IMR-90 (cell line): Measurements from ENCODE around the gene CRYBG2. TPM values are rescaled to one million over a fixed set of nuclear protein-coding genes. Genes with fewer than 3 reads are reported as not detected.

Experiments used
- ATAC-seq: fragments of 200-7000 bp; cut with Tn5 transposase; 2 replicates; pipeline ENCODE4 v1.9.1; 2020; ENCODE audit warnings: low read depth, mild to moderate bottlenecking, moderate library complexity
- BruUV-seq: library from RNA; stranded (reverse); fragments of 400-500 nt; replicated peaks from 2 replicates; lab custom pipeline; 2021; lab: Mats Ljungman, UMichigan
- CTCF ChIA-PET: fragments of 300-600 bp; formaldehyde crosslinking; extraction: SDS; loops from one replicate; lab custom pipeline; 2021; ENCODE audit warnings: antibody characterized with exemption; lab: Yijun Ruan, JAX
- POLR2A ChIA-PET: fragments of 300-600 bp; sonication (Branson Sonifier 250); formaldehyde crosslinking; loops from one replicate; lab custom pipeline; 2022; ENCODE audit warnings: antibody characterized with exemption; ENCODE audit not compliant: unreplicated experiment; lab: Charles Lee
- DNase-seq: peaks from one replicate; pipeline ENCODE4 v3.0.0; 2013
- H2AFZ ChIP-seq: replicated peaks from 2 replicates; pipeline ENCODE3; 2013; ENCODE audit warnings: low read length, mild to moderate bottlenecking; ENCODE audit not compliant: poor library complexity
- H2AK5ac ChIP-seq: 2 replicates; pipeline ENCODE4 v1.6.1; 2013; ENCODE audit warnings: low read depth, low read length, inconsistent platforms
- H2AK9ac ChIP-seq: replicated peaks from 2 replicates; pipeline ENCODE3; 2013; ENCODE audit warnings: mild to moderate bottlenecking, low read depth, low read length, moderate library complexity; ENCODE audit not compliant: poor library complexity
- H2BK120ac ChIP-seq: 2 replicates; pipeline ENCODE4 v1.6.1; 2013; ENCODE audit warnings: low read depth, low read length, inconsistent platforms
- H2BK15ac ChIP-seq: 3 replicates; pipeline ENCODE4 v1.6.1; 2013; ENCODE audit warnings: low read depth, low read length, inconsistent platforms
- H2BK20ac ChIP-seq: 2 replicates; pipeline ENCODE4 v1.6.1; 2013; ENCODE audit warnings: low read depth, mild to moderate bottlenecking, inconsistent platforms, low read length, moderate library complexity
- H2BK5ac ChIP-seq: 2 replicates; pipeline ENCODE4 v1.6.1; 2013; ENCODE audit warnings: mild to moderate bottlenecking, low read depth, low read length, inconsistent platforms; ENCODE audit not compliant: poor library complexity, severe bottlenecking
- H3K14ac ChIP-seq: replicated peaks from 2 replicates; pipeline ENCODE4 v1.6.1; 2013; ENCODE audit warnings: low read depth, low read length, inconsistent platforms
- H3K18ac ChIP-seq: 2 replicates; pipeline ENCODE4 v1.6.1; 2013; ENCODE audit warnings: low read depth, low read length, control low read depth
- H3K23ac ChIP-seq: 2 replicates; pipeline ENCODE4 v1.6.1; 2013; ENCODE audit warnings: low read depth, low read length, inconsistent platforms
- H3K27ac ChIP-seq: 2 replicates; pipeline ENCODE4 v1.5.1; 2013; ENCODE audit warnings: mild to moderate bottlenecking, control low read depth, low read length; ENCODE audit not compliant: insufficient read depth
- H3K27me3 ChIP-seq: 2 replicates; pipeline ENCODE4 v1.6.1; 2013; ENCODE audit warnings: low read length; ENCODE audit not compliant: control insufficient read depth, insufficient read depth
- H3K36me3 ChIP-seq: 2 replicates; pipeline ENCODE4 v1.6.1; 2013; ENCODE audit warnings: low read length, mixed read lengths; ENCODE audit not compliant: control insufficient read depth, insufficient read depth
- H3K4ac ChIP-seq: 2 replicates; pipeline ENCODE4 v1.6.1; 2013; ENCODE audit warnings: low read depth, low read length, inconsistent platforms
- H3K4me1 ChIP-seq: 2 replicates; pipeline ENCODE4 v1.6.1; 2013; ENCODE audit warnings: low read length, mixed read lengths; ENCODE audit not compliant: control insufficient read depth, insufficient read depth
- H3K4me2 ChIP-seq: 2 replicates; pipeline ENCODE4 v1.6.1; 2013; ENCODE audit warnings: low read depth, mild to moderate bottlenecking, control low read depth, low read length, moderate library complexity
- H3K4me3 ChIP-seq: 2 replicates; pipeline ENCODE4 v1.5.1; 2013; ENCODE audit warnings: low read depth, mild to moderate bottlenecking, control low read depth, low read length, moderate library complexity; ENCODE audit not compliant: insufficient read depth
- H3K56ac ChIP-seq: 2 replicates; pipeline ENCODE4 v1.6.1; 2013; ENCODE audit warnings: low read length, inconsistent platforms; ENCODE audit not compliant: insufficient read depth; ENCODE audit errors: extremely low read depth
- H3K79me1 ChIP-seq, 2 experiments: 2 replicates each; pipeline ENCODE4 v1.6.1; 2013; ENCODE audit warnings: low read length in 2 of 2, inconsistent platforms in 1 of 2, low read depth in 1 of 2
- H3K9ac ChIP-seq: 2 replicates; pipeline ENCODE4 v1.6.1; 2013; ENCODE audit warnings: low read depth, low read length, control low read depth
- H3K9me1 ChIP-seq: 2 replicates; pipeline ENCODE4 v1.6.1; 2013; ENCODE audit warnings: low read length, inconsistent platforms; ENCODE audit not compliant: insufficient read depth
- H3K9me3 ChIP-seq: 2 replicates; pipeline ENCODE4 v1.6.1; 2013; ENCODE audit warnings: low read length; ENCODE audit not compliant: control insufficient read depth, insufficient read depth
- H4K20me1 ChIP-seq: 2 replicates; pipeline ENCODE4 v1.6.1; 2013; ENCODE audit warnings: low read length, inconsistent platforms; ENCODE audit not compliant: insufficient read depth
- H4K5ac ChIP-seq: 2 replicates; pipeline ENCODE4 v1.6.1; 2013; ENCODE audit warnings: mild to moderate bottlenecking, low read depth, low read length, control low read depth
- H4K8ac ChIP-seq, 2 experiments: 2 replicates each; pipeline ENCODE4 v1.6.1; 2013; ENCODE audit warnings: low read depth in 2 of 2, low read length in 2 of 2, control low read depth in 1 of 2, inconsistent platforms in 1 of 2
- H4K91ac ChIP-seq: 2 replicates; pipeline ENCODE4 v1.6.1; 2013; ENCODE audit warnings: low read depth, low read length, inconsistent platforms; ENCODE audit not compliant: insufficient read depth
- CEBPB ChIP-seq: IDR thresholded peaks from 2 replicates; pipeline ENCODE4 v1.6.1; 2012; ENCODE audit warnings: low read depth, low read length, improper control_type of control experiment
- CHD1 ChIP-seq: IDR thresholded peaks from 2 replicates; pipeline ENCODE4 v1.6.1; 2012; ENCODE audit warnings: low read depth, low read length, improper control_type of control experiment
- CTCF ChIP-seq: conservative IDR thresholded peaks from 2 replicates; pipeline ENCODE4 v1.5.1; 2012; ENCODE audit warnings: mild to moderate bottlenecking, low read depth, low read length, improper control_type of control experiment
- FOS ChIP-seq: fragments of 150-350 bp; IDR thresholded peaks from 2 replicates; pipeline ENCODE4 v1.6.1; 2016; ENCODE audit warnings: low read depth, low read length
- MAFK ChIP-seq: IDR thresholded peaks from 2 replicates; pipeline ENCODE4 v1.6.1; 2012; ENCODE audit warnings: low read depth, low read length, improper control_type of control experiment
- MAZ ChIP-seq: IDR thresholded peaks from 2 replicates; pipeline ENCODE4 v1.6.1; 2012; ENCODE audit warnings: low read depth, mild to moderate bottlenecking, low read length, improper control_type of control experiment, moderate library complexity, borderline replicate concordance
- MXI1 ChIP-seq: IDR thresholded peaks from 2 replicates; pipeline ENCODE4 v1.6.1; 2012; ENCODE audit warnings: low read depth, mild to moderate bottlenecking, low read length, moderate library complexity, borderline replicate concordance
- NFE2L2 ChIP-seq: fragments of 150-350 bp; IDR thresholded peaks from 2 replicates; pipeline ENCODE4 v1.6.1; 2016; ENCODE audit warnings: low read depth, mild to moderate bottlenecking, low read length
- POLR2A ChIP-seq: IDR thresholded peaks from 2 replicates; pipeline ENCODE4 v1.6.1; 2012; ENCODE audit warnings: mild to moderate bottlenecking, low read depth, low read length
- RCOR1 ChIP-seq: IDR thresholded peaks from 2 replicates; pipeline ENCODE4 v1.6.1; 2012; ENCODE audit warnings: mild to moderate bottlenecking, low read length, improper control_type of control experiment; ENCODE audit not compliant: insufficient replicate concordance
- SMC3 ChIP-seq: fragments of 150-350 bp; IDR thresholded peaks from 2 replicates; pipeline ENCODE4 v1.6.1; 2016; ENCODE audit warnings: low read depth, mild to moderate bottlenecking, antibody characterized with exemption, low read length, moderate library complexity
- WGBS, 2 experiments: methylation state at CpG; one replicate each; pipeline versions ENCODE4 v1.1.5 to v1.1.7; 2013; ENCODE audit warnings: missing lambda C conversion rate in 2 of 2; ENCODE audit not compliant: insufficient read length in 1 of 2; ENCODE audit errors: extremely low coverage in 2 of 2; 5-methylcytosine and 5-hydroxymethylcytosine counted together
- dilution Hi-C: fragments of 300-500 bp; cut with HindIII; formaldehyde crosslinking; loops from one replicate; pipeline ENCODE4 v1.14.3; 2018; ENCODE audit warnings: low sequenced_read_pairs; ENCODE audit not compliant: unreplicated experiment
- in situ Hi-C: fragments of 300-500 bp; cut with MboI; formaldehyde crosslinking; loops from 3 replicates; pipeline ENCODE4 v1.14.3; 2019; ENCODE audit warnings: low sequenced_read_pairs, inconsistent platforms, mixed read lengths
- intact Hi-C: fragments of 100-400 bp; cut with micrococcal nuclease; formaldehyde crosslinking; loops from 2 replicates; pipeline ENCODE4 v1.10.0; 2022
- polyA plus RNA-seq, 3 experiments: library from polyadenylated mRNA; depleted of rRNA; stranded (reverse); fragments of >200 nt; gene quantifications; 2 replicates each; pipeline ENCODE4 v1.2.3, GENCODE V29; 2012; ENCODE audit warnings: low replicate concordance in 1 of 3
- total RNA-seq: library from RNA; depleted of rRNA; stranded (reverse); fragments of >200 nt; gene quantifications from 2 replicates; pipeline ENCODE4 v1.2.3, GENCODE V29; 2012
- TF ChIP-seq, protein P1 (sequence below): fragments of 150-350 bp; IDR thresholded peaks from 2 replicates; pipeline ENCODE4 v1.6.1; 2017; ENCODE audit warnings: mild to moderate bottlenecking, antibody characterized with exemption, low read length, low read depth
- TF ChIP-seq, protein P2 (sequence below): fragments of 150-350 bp; IDR thresholded peaks from 2 replicates; pipeline ENCODE4 v1.6.1; 2016; ENCODE audit warnings: low read depth, mild to moderate bottlenecking, low read length, moderate library complexity, borderline replicate concordance

CRYBG2 gene
- total and polyA plus RNA-seq, 2 of the 4 experiments (the other 2 are of a cell fraction), result not detected

DNA sequence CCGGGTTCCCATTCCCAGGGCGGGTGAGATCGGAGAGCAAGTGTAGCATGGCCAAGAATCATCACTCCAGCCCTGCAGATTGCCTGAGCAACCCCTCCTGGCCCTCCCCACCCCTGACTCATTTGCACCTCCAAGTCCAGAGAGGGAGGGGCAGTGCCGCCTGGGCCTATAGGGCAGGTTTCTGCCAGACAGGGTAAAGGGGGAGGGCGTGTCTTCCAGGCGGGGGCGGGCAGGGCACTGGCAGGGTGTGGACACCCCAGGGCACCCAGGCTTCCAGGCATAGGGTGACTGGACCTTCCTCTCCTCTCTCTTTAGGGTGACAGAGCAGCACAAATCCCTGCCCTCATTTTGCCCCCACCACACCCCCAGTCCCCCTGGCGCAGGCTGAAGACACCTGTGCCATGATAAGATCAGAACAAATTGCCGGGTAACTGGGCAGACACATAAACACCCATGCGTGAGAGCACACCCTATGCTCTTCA, 3.2 kb upstream of the CRYBG2 start:
- H2BK5ac ChIP-seq, result no peak overlapping the region
- H4K91ac ChIP-seq, result no peak overlapping the region
- no peak overlapping the region for H2AK9ac ChIP-seq
- H3K27ac ChIP-seq, result no peak overlapping the region
- H3K4me3 ChIP-seq, result no peak overlapping the region
- H2BK120ac ChIP-seq, result no peak overlapping the region
- H3K4ac ChIP-seq, result no peak overlapping the region
- H3K36me3 ChIP-seq, result no peaks in the 10 kb centered on the region
- H3K14ac ChIP-seq, result no peak overlapping the region
- H3K23ac ChIP-seq, result no peak overlapping the region
- H2AFZ ChIP-seq, result no peak overlapping the region
- H3K4me1 ChIP-seq, result no peaks in the 10 kb centered on the region; the same call in 1 of the 2 replicates
- no peak overlapping the region for H2BK15ac ChIP-seq
- H3K27me3 ChIP-seq, result peaks cover 78% of the 10 kb centered on the region
- TF ChIP-seq MAZ (no peak), CEBPB (no peak), CHD1 (no peak), MAFK (no peak), SMC3 (no peak), CTCF (no peak), MXI1 (no peak), FOS (no peak), RCOR1 (no peak), NFE2L2 (no peak), POLR2A (no peak)
- TF ChIP-seq, protein P1, sequence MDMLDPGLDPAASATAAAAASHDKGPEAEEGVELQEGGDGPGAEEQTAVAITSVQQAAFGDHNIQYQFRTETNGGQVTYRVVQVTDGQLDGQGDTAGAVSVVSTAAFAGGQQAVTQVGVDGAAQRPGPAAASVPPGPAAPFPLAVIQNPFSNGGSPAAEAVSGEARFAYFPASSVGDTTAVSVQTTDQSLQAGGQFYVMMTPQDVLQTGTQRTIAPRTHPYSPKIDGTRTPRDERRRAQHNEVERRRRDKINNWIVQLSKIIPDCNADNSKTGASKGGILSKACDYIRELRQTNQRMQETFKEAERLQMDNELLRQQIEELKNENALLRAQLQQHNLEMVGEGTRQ, result no peak
- TF ChIP-seq, protein P2, sequence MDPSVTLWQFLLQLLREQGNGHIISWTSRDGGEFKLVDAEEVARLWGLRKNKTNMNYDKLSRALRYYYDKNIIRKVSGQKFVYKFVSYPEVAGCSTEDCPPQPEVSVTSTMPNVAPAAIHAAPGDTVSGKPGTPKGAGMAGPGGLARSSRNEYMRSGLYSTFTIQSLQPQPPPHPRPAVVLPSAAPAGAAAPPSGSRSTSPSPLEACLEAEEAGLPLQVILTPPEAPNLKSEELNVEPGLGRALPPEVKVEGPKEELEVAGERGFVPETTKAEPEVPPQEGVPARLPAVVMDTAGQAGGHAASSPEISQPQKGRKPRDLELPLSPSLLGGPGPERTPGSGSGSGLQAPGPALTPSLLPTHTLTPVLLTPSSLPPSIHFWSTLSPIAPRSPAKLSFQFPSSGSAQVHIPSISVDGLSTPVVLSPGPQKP, result no peak
- no peak overlapping the region for H4K5ac ChIP-seq
- no peaks in the 10 kb centered on the region for H3K79me1 ChIP-seq
- no TSS peak for BruUV-seq
- in situ Hi-C loops, result no loop called here
- no peak overlapping the region for H4K8ac ChIP-seq
- 50% methylated on average over 1 of the region's 10 CpGs; no CpG with 5 or more reads in 1 of the 2 experiments for WGBS, 2 experiments
- dilution Hi-C loops, result no loop called here
- no peak overlapping the region for H3K4me2 ChIP-seq
- no peak overlapping the region for H2AK5ac ChIP-seq
- no peaks in the 10 kb centered on the region for H3K9me3 ChIP-seq
- no peak for DNase-seq
- peaks cover 2% of the 10 kb centered on the region; the same call in 1 of the 2 replicates for H3K9me1 ChIP-seq
- no peak for ATAC-seq
- ChIA-PET CTCF (no interaction called here), POLR2A (no interaction called here)
- no peaks in the 10 kb centered on the region for H4K20me1 ChIP-seq
- intact Hi-C loops, result no loop called here
- no peak overlapping the region for H3K9ac ChIP-seq
- no peak overlapping the region for H3K18ac ChIP-seq
- H2BK20ac ChIP-seq, result no peak overlapping the region
- H3K56ac ChIP-seq, result no peak overlapping the region
